IMR-90 (cell line): ENCODE data around the gene PCDHGB1. TPM values are rescaled to one million over a fixed set of nuclear protein-coding genes. Genes with fewer than 3 reads are reported as not detected.

Experiments used
- ATAC-seq: fragments of 200-7000 bp; cut with Tn5 transposase; 2 replicates; pipeline ENCODE4 v1.9.1; 2020; ENCODE audit warnings: low read depth, mild to moderate bottlenecking, moderate library complexity
- BruUV-seq: library from RNA; stranded (reverse); fragments of 400-500 nt; replicated peaks from 2 replicates; lab custom pipeline; 2021; lab: Mats Ljungman, UMichigan
- CTCF ChIA-PET: fragments of 300-600 bp; formaldehyde crosslinking; extraction: SDS; loops from one replicate; lab custom pipeline; 2021; ENCODE audit warnings: antibody characterized with exemption; lab: Yijun Ruan, JAX
- POLR2A ChIA-PET: fragments of 300-600 bp; sonication (Branson Sonifier 250); formaldehyde crosslinking; loops from one replicate; lab custom pipeline; 2022; ENCODE audit warnings: antibody characterized with exemption; ENCODE audit not compliant: unreplicated experiment; lab: Charles Lee
- DNase-seq: peaks from one replicate; pipeline ENCODE4 v3.0.0; 2013
- H2AFZ ChIP-seq: replicated peaks from 2 replicates; pipeline ENCODE3; 2013; ENCODE audit warnings: low read length, mild to moderate bottlenecking; ENCODE audit not compliant: poor library complexity
- H2AK5ac ChIP-seq: 2 replicates; pipeline ENCODE4 v1.6.1; 2013; ENCODE audit warnings: low read depth, low read length, inconsistent platforms
- H2AK9ac ChIP-seq: replicated peaks from 2 replicates; pipeline ENCODE3; 2013; ENCODE audit warnings: mild to moderate bottlenecking, low read depth, low read length, moderate library complexity; ENCODE audit not compliant: poor library complexity
- H2BK120ac ChIP-seq: 2 replicates; pipeline ENCODE4 v1.6.1; 2013; ENCODE audit warnings: low read depth, low read length, inconsistent platforms
- H2BK15ac ChIP-seq: 3 replicates; pipeline ENCODE4 v1.6.1; 2013; ENCODE audit warnings: low read depth, low read length, inconsistent platforms
- H2BK20ac ChIP-seq: 2 replicates; pipeline ENCODE4 v1.6.1; 2013; ENCODE audit warnings: low read depth, mild to moderate bottlenecking, inconsistent platforms, low read length, moderate library complexity
- H2BK5ac ChIP-seq: 2 replicates; pipeline ENCODE4 v1.6.1; 2013; ENCODE audit warnings: mild to moderate bottlenecking, low read depth, low read length, inconsistent platforms; ENCODE audit not compliant: poor library complexity, severe bottlenecking
- H3K14ac ChIP-seq: replicated peaks from 2 replicates; pipeline ENCODE4 v1.6.1; 2013; ENCODE audit warnings: low read depth, low read length, inconsistent platforms
- H3K18ac ChIP-seq: 2 replicates; pipeline ENCODE4 v1.6.1; 2013; ENCODE audit warnings: low read depth, low read length, control low read depth
- H3K23ac ChIP-seq: 2 replicates; pipeline ENCODE4 v1.6.1; 2013; ENCODE audit warnings: low read depth, low read length, inconsistent platforms
- H3K27ac ChIP-seq: 2 replicates; pipeline ENCODE4 v1.5.1; 2013; ENCODE audit warnings: mild to moderate bottlenecking, control low read depth, low read length; ENCODE audit not compliant: insufficient read depth
- H3K27me3 ChIP-seq: 2 replicates; pipeline ENCODE4 v1.6.1; 2013; ENCODE audit warnings: low read length; ENCODE audit not compliant: control insufficient read depth, insufficient read depth
- H3K36me3 ChIP-seq: 2 replicates; pipeline ENCODE4 v1.6.1; 2013; ENCODE audit warnings: low read length, mixed read lengths; ENCODE audit not compliant: control insufficient read depth, insufficient read depth
- H3K4ac ChIP-seq: 2 replicates; pipeline ENCODE4 v1.6.1; 2013; ENCODE audit warnings: low read depth, low read length, inconsistent platforms
- H3K4me1 ChIP-seq: 2 replicates; pipeline ENCODE4 v1.6.1; 2013; ENCODE audit warnings: low read length, mixed read lengths; ENCODE audit not compliant: control insufficient read depth, insufficient read depth
- H3K4me2 ChIP-seq: 2 replicates; pipeline ENCODE4 v1.6.1; 2013; ENCODE audit warnings: low read depth, mild to moderate bottlenecking, control low read depth, low read length, moderate library complexity
- H3K4me3 ChIP-seq: 2 replicates; pipeline ENCODE4 v1.5.1; 2013; ENCODE audit warnings: low read depth, mild to moderate bottlenecking, control low read depth, low read length, moderate library complexity; ENCODE audit not compliant: insufficient read depth
- H3K56ac ChIP-seq: 2 replicates; pipeline ENCODE4 v1.6.1; 2013; ENCODE audit warnings: low read length, inconsistent platforms; ENCODE audit not compliant: insufficient read depth; ENCODE audit errors: extremely low read depth
- H3K79me1 ChIP-seq, 2 experiments: 2 replicates each; pipeline ENCODE4 v1.6.1; 2013; ENCODE audit warnings: low read length in 2 of 2, inconsistent platforms in 1 of 2, low read depth in 1 of 2
- H3K9ac ChIP-seq: 2 replicates; pipeline ENCODE4 v1.6.1; 2013; ENCODE audit warnings: low read depth, low read length, control low read depth
- H3K9me1 ChIP-seq: 2 replicates; pipeline ENCODE4 v1.6.1; 2013; ENCODE audit warnings: low read length, inconsistent platforms; ENCODE audit not compliant: insufficient read depth
- H3K9me3 ChIP-seq: 2 replicates; pipeline ENCODE4 v1.6.1; 2013; ENCODE audit warnings: low read length; ENCODE audit not compliant: control insufficient read depth, insufficient read depth
- H4K20me1 ChIP-seq: 2 replicates; pipeline ENCODE4 v1.6.1; 2013; ENCODE audit warnings: low read length, inconsistent platforms; ENCODE audit not compliant: insufficient read depth
- H4K5ac ChIP-seq: 2 replicates; pipeline ENCODE4 v1.6.1; 2013; ENCODE audit warnings: mild to moderate bottlenecking, low read depth, low read length, control low read depth
- H4K8ac ChIP-seq, 2 experiments: 2 replicates each; pipeline ENCODE4 v1.6.1; 2013; ENCODE audit warnings: low read depth in 2 of 2, low read length in 2 of 2, control low read depth in 1 of 2, inconsistent platforms in 1 of 2
- H4K91ac ChIP-seq: 2 replicates; pipeline ENCODE4 v1.6.1; 2013; ENCODE audit warnings: low read depth, low read length, inconsistent platforms; ENCODE audit not compliant: insufficient read depth
- CEBPB ChIP-seq: IDR thresholded peaks from 2 replicates; pipeline ENCODE4 v1.6.1; 2012; ENCODE audit warnings: low read depth, low read length, improper control_type of control experiment
- CHD1 ChIP-seq: IDR thresholded peaks from 2 replicates; pipeline ENCODE4 v1.6.1; 2012; ENCODE audit warnings: low read depth, low read length, improper control_type of control experiment
- MAFK ChIP-seq: IDR thresholded peaks from 2 replicates; pipeline ENCODE4 v1.6.1; 2012; ENCODE audit warnings: low read depth, low read length, improper control_type of control experiment
- MAZ ChIP-seq: IDR thresholded peaks from 2 replicates; pipeline ENCODE4 v1.6.1; 2012; ENCODE audit warnings: low read depth, mild to moderate bottlenecking, low read length, improper control_type of control experiment, moderate library complexity, borderline replicate concordance
- MXI1 ChIP-seq: IDR thresholded peaks from 2 replicates; pipeline ENCODE4 v1.6.1; 2012; ENCODE audit warnings: low read depth, mild to moderate bottlenecking, low read length, moderate library complexity, borderline replicate concordance
- RCOR1 ChIP-seq: IDR thresholded peaks from 2 replicates; pipeline ENCODE4 v1.6.1; 2012; ENCODE audit warnings: mild to moderate bottlenecking, low read length, improper control_type of control experiment; ENCODE audit not compliant: insufficient replicate concordance
- SMC3 ChIP-seq: fragments of 150-350 bp; IDR thresholded peaks from 2 replicates; pipeline ENCODE4 v1.6.1; 2016; ENCODE audit warnings: low read depth, mild to moderate bottlenecking, antibody characterized with exemption, low read length, moderate library complexity
- WGBS, 2 experiments: methylation state at CpG; one replicate each; pipeline versions ENCODE4 v1.1.5 to v1.1.7; 2013; ENCODE audit warnings: missing lambda C conversion rate in 2 of 2; ENCODE audit not compliant: insufficient read length in 1 of 2; ENCODE audit errors: extremely low coverage in 2 of 2; 5-methylcytosine and 5-hydroxymethylcytosine counted together
- dilution Hi-C: fragments of 300-500 bp; cut with HindIII; formaldehyde crosslinking; loops from one replicate; pipeline ENCODE4 v1.14.3; 2018; ENCODE audit warnings: low sequenced_read_pairs; ENCODE audit not compliant: unreplicated experiment
- in situ Hi-C: fragments of 300-500 bp; cut with MboI; formaldehyde crosslinking; loops from 3 replicates; pipeline ENCODE4 v1.14.3; 2019; ENCODE audit warnings: low sequenced_read_pairs, inconsistent platforms, mixed read lengths
- intact Hi-C: fragments of 100-400 bp; cut with micrococcal nuclease; formaldehyde crosslinking; loops from 2 replicates; pipeline ENCODE4 v1.10.0; 2022
- polyA plus RNA-seq, 3 experiments: library from polyadenylated mRNA; depleted of rRNA; stranded (reverse); fragments of >200 nt; gene quantifications; 2 replicates each; pipeline ENCODE4 v1.2.3, GENCODE V29; 2012; ENCODE audit warnings: low replicate concordance in 1 of 3
- total RNA-seq: library from RNA; depleted of rRNA; stranded (reverse); fragments of >200 nt; gene quantifications from 2 replicates; pipeline ENCODE4 v1.2.3, GENCODE V29; 2012
- TF ChIP-seq, protein P1 (sequence below): fragments of 150-350 bp; IDR thresholded peaks from 2 replicates; pipeline ENCODE4 v1.6.1; 2017; ENCODE audit warnings: mild to moderate bottlenecking, antibody characterized with exemption, low read length, low read depth

Gene PCDHGB1
- total and polyA plus RNA-seq, 2 of the 4 experiments (the other 2 are of a cell fraction): 1.9 to 3.6 TPM

- no peak overlapping the region for H3K27ac ChIP-seq
- H3K9me1 ChIP-seq: no peaks in the 10 kb centered on the region
- H3K79me1 ChIP-seq: peaks cover 0 to 3% of the 10 kb centered on the region in 2 experiments; a peak in 1 of 4 replicates
- H3K4me3 ChIP-seq: no peak overlapping the region
- H3K27me3 ChIP-seq: peaks cover 2% of the 10 kb centered on the region; the same call in 1 of the 2 replicates
- no peak overlapping the region for H2AK9ac ChIP-seq
- H3K18ac ChIP-seq: no peak overlapping the region
- peaks cover 7% of the 10 kb centered on the region; the same call in 1 of the 2 replicates for H3K36me3 ChIP-seq
- BruUV-seq: no TSS peak
- H3K4me2 ChIP-seq: peak overlapping the region; percentile 22; the same call in 1 of the 2 replicates
- intact Hi-C loops: loop anchor here (5.0 kb wide), 1 partner anchor 33 kb away; no protein-coding TSS in a partner anchor
- H2BK120ac ChIP-seq: no peak overlapping the region
- no peaks in the 10 kb centered on the region for H3K4me1 ChIP-seq
- ChIA-PET CTCF (interaction anchor here (0.7 kb wide), 1 partner anchor 40 kb away, joined by 3 read pairs; the partner anchor contains the start of gene TAF7), POLR2A (no interaction called here)
- H3K14ac ChIP-seq: no peak overlapping the region
- dilution Hi-C loops: no loop called here
- H3K9me3 ChIP-seq: peaks cover 63% of the 10 kb centered on the region
- H4K5ac ChIP-seq: no peak overlapping the region
- ATAC-seq: no peak
- H3K23ac ChIP-seq: no peak overlapping the region
- H2AFZ ChIP-seq: no peak overlapping the region
- no peak for DNase-seq
- H4K8ac ChIP-seq: no peak overlapping the region
- 60% methylated on average over 1 of the region's 15 CpGs; no CpG with 5 or more reads in 1 of the 2 experiments for WGBS, 2 experiments
- H2BK15ac ChIP-seq: no peak overlapping the region
- TF ChIP-seq RCOR1 (no peak), MAFK (no peak), MAZ (no peak), MXI1 (no peak), SMC3 (no peak), CEBPB (no peak), CHD1 (no peak)
- TF ChIP-seq, protein P1, sequence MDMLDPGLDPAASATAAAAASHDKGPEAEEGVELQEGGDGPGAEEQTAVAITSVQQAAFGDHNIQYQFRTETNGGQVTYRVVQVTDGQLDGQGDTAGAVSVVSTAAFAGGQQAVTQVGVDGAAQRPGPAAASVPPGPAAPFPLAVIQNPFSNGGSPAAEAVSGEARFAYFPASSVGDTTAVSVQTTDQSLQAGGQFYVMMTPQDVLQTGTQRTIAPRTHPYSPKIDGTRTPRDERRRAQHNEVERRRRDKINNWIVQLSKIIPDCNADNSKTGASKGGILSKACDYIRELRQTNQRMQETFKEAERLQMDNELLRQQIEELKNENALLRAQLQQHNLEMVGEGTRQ: no peak
- H3K9ac ChIP-seq: no peak overlapping the region
- H4K91ac ChIP-seq: no peak overlapping the region
- in situ Hi-C loops: no loop called here
- no peak overlapping the region for H3K4ac ChIP-seq
- no peak overlapping the region for H2AK5ac ChIP-seq
- H3K56ac ChIP-seq: no peak overlapping the region
- H2BK5ac ChIP-seq: no peak overlapping the region
- H2BK20ac ChIP-seq: no peak overlapping the region
- no peaks in the 10 kb centered on the region for H4K20me1 ChIP-seq
These were observed 10.8 kb downstream of the PCDHGB1 start for GRCh38 chr5:141360685-141361084.
